Measurements from ENCODE around the gene NRXN2. TPM values are rescaled to one million over a fixed set of nuclear protein-coding genes. Genes with fewer than 3 reads are reported as not detected.
A peak's percentile ranks its signal among the peaks of the same experiment; 100 is the strongest.

The NRXN2 gene
- total and polyA plus RNA-seq, 11 donors = 0.42 to 5.5 (median 0.92) TPM; not detected in 1

DNA sequence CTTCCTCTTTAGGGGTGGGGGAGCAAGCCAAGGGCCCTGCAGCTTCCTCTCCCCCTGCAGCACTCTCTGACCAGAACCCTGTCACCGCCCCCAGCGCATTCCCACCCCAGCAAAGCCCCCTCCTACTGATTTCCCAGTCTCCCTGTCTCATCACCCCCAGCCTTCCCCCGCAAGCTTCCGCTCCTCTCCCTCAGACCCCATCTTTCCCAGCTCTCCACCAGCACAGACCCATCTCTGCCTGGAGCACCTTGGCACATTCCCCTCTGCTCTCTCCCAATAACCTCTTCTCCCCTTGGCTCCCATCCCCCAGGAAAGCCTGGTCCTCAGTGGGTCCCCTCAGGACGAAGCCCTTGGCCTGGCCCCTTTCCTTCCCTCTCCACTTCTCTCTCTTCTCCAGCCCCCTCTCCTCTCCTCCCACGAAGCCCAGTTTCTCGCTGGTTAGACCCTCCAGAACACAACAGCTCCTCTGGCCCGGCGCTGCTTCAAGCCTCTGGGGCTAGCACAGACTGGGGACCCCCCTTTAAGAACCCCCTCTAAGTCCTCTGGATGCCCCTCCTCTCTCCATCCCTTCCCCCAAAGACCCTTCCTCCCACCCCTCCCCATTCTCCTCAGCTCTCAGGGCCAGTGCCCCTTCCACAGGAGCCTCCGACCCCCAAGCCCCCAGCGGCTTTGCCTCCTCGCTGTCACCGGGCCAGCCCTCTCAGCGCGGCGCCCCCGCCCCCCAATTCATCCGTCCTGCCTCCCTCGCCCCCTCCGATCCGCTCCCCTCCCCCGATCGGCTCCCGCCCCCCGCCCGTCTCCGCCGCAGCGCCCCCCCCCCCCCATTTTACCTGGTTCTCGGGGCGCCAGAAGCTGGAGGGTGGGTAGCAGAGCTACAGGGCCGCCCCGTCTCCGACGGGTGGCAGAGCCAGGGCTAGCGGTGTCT, 594 bp downstream of the NRXN2 start:
- DNase-seq (peak in 1 of 5 donors; percentile 46), ATAC-seq (no peak)
- Histone ChIP-seq H3K4me3 (no peak overlapping the region), H3K36me3 (peaks cover 0 to under 1% (median 0%) of the 10 kb centered on the region in 9 donors), H3K4me1 (peaks cover 0 to 9% (median 2%) of the 10 kb centered on the region in 12 donors), H3K27ac (no peak overlapping the region), H3K27me3 (peaks cover 0 to 50% (median 28%) of the 10 kb centered on the region in 9 donors), H3K9me3 (no peaks in the 10 kb centered on the region)
- no peak for TF ChIP-seq POLR2A (IDR thresholded peaks at IDR 0.05)
- TF ChIP-seq, protein P1, sequence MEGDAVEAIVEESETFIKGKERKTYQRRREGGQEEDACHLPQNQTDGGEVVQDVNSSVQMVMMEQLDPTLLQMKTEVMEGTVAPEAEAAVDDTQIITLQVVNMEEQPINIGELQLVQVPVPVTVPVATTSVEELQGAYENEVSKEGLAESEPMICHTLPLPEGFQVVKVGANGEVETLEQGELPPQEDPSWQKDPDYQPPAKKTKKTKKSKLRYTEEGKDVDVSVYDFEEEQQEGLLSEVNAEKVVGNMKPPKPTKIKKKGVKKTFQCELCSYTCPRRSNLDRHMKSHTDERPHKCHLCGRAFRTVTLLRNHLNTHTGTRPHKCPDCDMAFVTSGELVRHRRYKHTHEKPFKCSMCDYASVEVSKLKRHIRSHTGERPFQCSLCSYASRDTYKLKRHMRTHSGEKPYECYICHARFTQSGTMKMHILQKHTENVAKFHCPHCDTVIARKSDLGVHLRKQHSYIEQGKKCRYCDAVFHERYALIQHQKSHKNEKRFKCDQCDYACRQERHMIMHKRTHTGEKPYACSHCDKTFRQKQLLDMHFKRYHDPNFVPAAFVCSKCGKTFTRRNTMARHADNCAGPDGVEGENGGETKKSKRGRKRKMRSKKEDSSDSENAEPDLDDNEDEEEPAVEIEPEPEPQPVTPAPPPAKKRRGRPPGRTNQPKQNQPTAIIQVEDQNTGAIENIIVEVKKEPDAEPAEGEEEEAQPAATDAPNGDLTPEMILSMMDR (IDR thresholded peaks at IDR 0.05) = no peak
- intact Hi-C loops (cut with DNase I) = loop anchor here in 7 of 10 donors (1.0 to 10.0 kb wide), 7 partner anchors 34 to 278 kb away; no protein-coding TSS in a partner anchor
- 10 to 13% (median 11%) methylated on average over 22 to 36 of the region's 36 CpGs for WGBS, 4 donors

DNA sequence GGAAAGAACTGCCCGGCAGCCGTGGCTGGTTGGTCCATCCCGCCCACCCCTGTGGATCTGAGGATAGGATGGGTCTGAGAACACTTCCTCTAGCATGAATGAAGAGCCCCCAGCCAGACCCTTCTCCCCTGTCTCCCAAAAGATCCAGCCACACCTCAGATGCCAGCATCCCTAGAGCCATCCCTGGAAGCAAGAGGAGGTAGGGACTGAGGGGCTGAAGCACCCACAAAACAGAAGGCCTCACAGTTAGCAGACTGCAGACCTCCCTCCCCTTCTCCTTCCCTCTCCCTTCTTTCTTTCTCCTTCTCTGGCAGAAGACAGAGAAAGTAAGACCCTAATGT, 1.7 kb downstream of the NRXN2 start:
- peaks cover 6 to 61% (median 38%) of the 10 kb centered on the region in 9 donors for H3K27me3 ChIP-seq
- intact Hi-C loops (cut with DNase I) = loop anchor here in 6 of 10 donors (5.0 to 10.0 kb wide), 5 partner anchors 34 to 277 kb away; no protein-coding TSS in a partner anchor
- no peak overlapping the region for H3K4me3 ChIP-seq
- no peak for DNase-seq
- 58 to 66% (median 60%) methylated on average over 3 of the region's 3 CpGs for WGBS, 4 donors
- H3K4me1 ChIP-seq = peaks cover 0 to 9% (median 2%) of the 10 kb centered on the region in 12 donors
- TF ChIP-seq POLR2A (IDR thresholded peaks at IDR 0.05) = no peak
- TF ChIP-seq, protein P1 (IDR thresholded peaks at IDR 0.05) = no peak
- no peaks in the 10 kb centered on the region for H3K9me3 ChIP-seq
- no peaks in the 10 kb centered on the region for H3K36me3 ChIP-seq
- ATAC-seq = no peak
- H3K27ac ChIP-seq = no peak overlapping the region

DNA sequence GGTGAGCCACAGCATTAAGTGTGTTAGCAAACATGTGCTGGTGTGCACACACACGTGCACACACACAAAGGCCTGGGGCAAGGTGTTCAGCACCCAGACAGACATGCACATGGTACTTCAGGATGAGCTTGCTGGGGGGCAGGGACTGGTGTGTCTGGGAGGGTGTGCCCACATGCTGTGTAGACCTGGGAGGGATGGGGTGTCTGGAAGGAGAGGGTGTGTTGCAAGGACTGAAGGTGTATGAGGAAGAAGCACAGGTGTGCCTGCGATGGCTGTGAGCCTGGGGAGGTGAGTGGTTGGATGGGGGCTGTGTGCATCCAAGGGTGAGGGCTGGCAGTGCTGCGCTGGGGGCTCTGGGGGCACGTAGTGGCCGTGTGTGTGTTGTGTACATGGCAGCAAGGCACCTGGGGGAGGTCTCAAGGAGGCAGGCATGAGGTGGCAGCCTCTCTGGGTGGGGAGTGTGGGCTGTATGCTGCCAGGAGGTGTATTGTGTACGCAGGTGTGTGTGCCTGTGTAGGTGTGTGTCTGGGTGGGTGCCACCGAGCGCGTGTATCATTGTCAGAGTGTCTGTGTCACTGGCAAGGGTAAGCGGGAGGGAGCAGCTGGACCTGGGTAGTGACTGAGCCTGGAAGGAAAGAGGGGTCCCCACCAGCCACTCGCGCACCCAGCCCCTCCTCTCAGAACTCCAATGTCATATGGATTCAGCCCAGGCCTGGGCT, 2.2 kb downstream of the NRXN2 start:
- WGBS, 4 donors = 76 to 81% (median 78%) methylated on average over 12 of the region's 12 CpGs
- intact Hi-C loops (cut with DNase I) = loop anchor here in 6 of 10 donors (5.0 to 10.0 kb wide), 5 partner anchors 33 to 276 kb away; no protein-coding TSS in a partner anchor
- Histone ChIP-seq H3K27ac (no peak overlapping the region), H3K27me3 (peaks cover 6 to 66% (median 44%) of the 10 kb centered on the region in 9 donors), H3K9me3 (no peaks in the 10 kb centered on the region), H3K36me3 (no peaks in the 10 kb centered on the region), H3K4me1 (peaks cover 0 to 9% (median 2%) of the 10 kb centered on the region in 12 donors), H3K4me3 (no peak overlapping the region)
- peak in 1 of 5 donors; percentile 37 for DNase-seq
- ATAC-seq = no peak
- no peak for TF ChIP-seq POLR2A (IDR thresholded peaks at IDR 0.05)
- TF ChIP-seq, protein P1 (IDR thresholded peaks at IDR 0.05) = no peak

Measured in heart left ventricle (tissue), 16 donors.